HFFc6 (cell line): ENCODE measurements around the gene HIGD1B. TPM values are rescaled to one million over a fixed set of nuclear protein-coding genes. Genes with fewer than 3 reads are reported as not detected.
A peak's percentile ranks its signal among the peaks of the same experiment; 100 is the strongest.

Experiments
- DNase-seq: peaks from one replicate; pipeline ENCODE4 v3.0.0-alpha.2; 2018
- H3K27ac Mint-ChIP-seq: 2 replicates; pipeline ENCODE4 v1.8.0; 2020; ENCODE audit warnings: mild to moderate bottlenecking, mixed read lengths
- H3K27me3 Mint-ChIP-seq: 2 replicates; pipeline ENCODE4 v1.8.0; 2021; ENCODE audit warnings: mild to moderate bottlenecking, moderate library complexity, mixed read lengths; ENCODE audit not compliant: insufficient read depth
- H3K36me3 Mint-ChIP-seq: 2 replicates; pipeline ENCODE4 v1.8.0; 2021; ENCODE audit warnings: low read depth, mixed read lengths
- H3K4me1 Mint-ChIP-seq: 2 replicates; pipeline ENCODE4 v1.8.0; 2020; ENCODE audit warnings: low read depth, mixed read lengths
- H3K4me3 Mint-ChIP-seq: 2 replicates; pipeline ENCODE4 v1.8.0; 2020; ENCODE audit warnings: mild to moderate bottlenecking, moderate library complexity, mixed read lengths
- H3K9me3 Mint-ChIP-seq: 2 replicates; pipeline ENCODE4 v1.8.0; 2020; ENCODE audit warnings: mild to moderate bottlenecking, mixed read lengths
- total RNA-seq, 6 experiments: library from RNA; stranded (reverse); fragmentation: NEBNext Ultra II Directional; extraction: Animal tissue kit (Norgen Biotek cat#: 25700); gene quantifications; 2 replicates in 1 of 6; 3 replicates in 5 of 6; pipeline ENCODE4 v1.2.3, GENCODE V29; 2021
- TF ChIP-seq, protein P1 (sequence below): fragments of 200-600 bp; sonication (generic); IDR thresholded peaks from 2 replicates; pipeline ENCODE4 v1.5.0; 2021; ENCODE audit warnings: antibody characterized with exemption, mild to moderate bottlenecking

HIGD1B gene
- total RNA-seq, 6 experiments from 2014 or later, result not detected

DNA sequence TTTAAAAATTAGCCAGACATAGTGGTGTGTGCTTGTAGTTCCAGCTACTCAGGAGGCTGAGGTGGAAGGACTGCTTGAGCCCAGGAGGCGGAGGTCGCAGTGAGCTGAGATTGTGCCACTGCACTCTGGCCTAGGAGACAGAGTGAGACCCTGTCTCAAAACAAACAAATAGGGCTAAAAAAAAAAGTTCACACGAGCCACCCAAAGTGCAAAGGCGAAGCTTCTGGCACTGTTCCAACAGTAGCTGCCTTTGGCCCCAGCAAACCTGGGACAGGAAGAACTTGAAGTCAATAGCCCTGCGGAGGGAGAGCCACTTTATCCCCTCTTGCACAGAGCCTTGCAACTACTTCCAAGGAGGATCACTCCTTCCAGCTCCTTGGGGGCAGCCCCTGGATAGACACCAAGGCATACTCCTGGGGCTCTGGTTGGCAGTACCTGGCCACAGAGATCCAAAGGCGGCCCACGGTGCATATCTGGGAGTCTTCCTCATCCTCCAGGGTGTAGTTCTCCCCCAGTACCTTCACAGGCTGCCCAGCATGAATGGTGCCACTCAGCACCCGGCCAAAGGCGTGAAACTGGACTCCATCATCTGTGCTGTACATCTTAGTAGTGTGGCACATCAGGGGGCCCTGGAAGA is 14.7 kb downstream of the HIGD1B start:
- TF ChIP-seq, protein P1, sequence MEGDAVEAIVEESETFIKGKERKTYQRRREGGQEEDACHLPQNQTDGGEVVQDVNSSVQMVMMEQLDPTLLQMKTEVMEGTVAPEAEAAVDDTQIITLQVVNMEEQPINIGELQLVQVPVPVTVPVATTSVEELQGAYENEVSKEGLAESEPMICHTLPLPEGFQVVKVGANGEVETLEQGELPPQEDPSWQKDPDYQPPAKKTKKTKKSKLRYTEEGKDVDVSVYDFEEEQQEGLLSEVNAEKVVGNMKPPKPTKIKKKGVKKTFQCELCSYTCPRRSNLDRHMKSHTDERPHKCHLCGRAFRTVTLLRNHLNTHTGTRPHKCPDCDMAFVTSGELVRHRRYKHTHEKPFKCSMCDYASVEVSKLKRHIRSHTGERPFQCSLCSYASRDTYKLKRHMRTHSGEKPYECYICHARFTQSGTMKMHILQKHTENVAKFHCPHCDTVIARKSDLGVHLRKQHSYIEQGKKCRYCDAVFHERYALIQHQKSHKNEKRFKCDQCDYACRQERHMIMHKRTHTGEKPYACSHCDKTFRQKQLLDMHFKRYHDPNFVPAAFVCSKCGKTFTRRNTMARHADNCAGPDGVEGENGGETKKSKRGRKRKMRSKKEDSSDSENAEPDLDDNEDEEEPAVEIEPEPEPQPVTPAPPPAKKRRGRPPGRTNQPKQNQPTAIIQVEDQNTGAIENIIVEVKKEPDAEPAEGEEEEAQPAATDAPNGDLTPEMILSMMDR, result no peak
- H3K27ac Mint-ChIP-seq, result no peak overlapping the region
- no peak overlapping the region for H3K4me3 Mint-ChIP-seq
- H3K27me3 Mint-ChIP-seq, result no peaks in the 10 kb centered on the region; the same call in 1 of the 2 replicates
- H3K4me1 Mint-ChIP-seq, result peaks cover 6% of the 10 kb centered on the region; the same call in 1 of the 2 replicates
- no peak for DNase-seq
- H3K9me3 Mint-ChIP-seq, result no peaks in the 10 kb centered on the region
- H3K36me3 Mint-ChIP-seq, result peaks cover 33% of the 10 kb centered on the region

GRCh38 chr17:44863061-44863918 is 15.6 kb downstream of the HIGD1B start:
- H3K4me3 Mint-ChIP-seq, result no peak overlapping the region
- no peaks in the 10 kb centered on the region for H3K9me3 Mint-ChIP-seq
- TF ChIP-seq, protein P1, result no peak
- DNase-seq, result no peak
- H3K27ac Mint-ChIP-seq, result no peak overlapping the region
- peaks cover 6% of the 10 kb centered on the region; the same call in 1 of the 2 replicates for H3K4me1 Mint-ChIP-seq
- no peaks in the 10 kb centered on the region; the same call in 1 of the 2 replicates for H3K27me3 Mint-ChIP-seq
- H3K36me3 Mint-ChIP-seq, result peaks cover 33% of the 10 kb centered on the region

DNA sequence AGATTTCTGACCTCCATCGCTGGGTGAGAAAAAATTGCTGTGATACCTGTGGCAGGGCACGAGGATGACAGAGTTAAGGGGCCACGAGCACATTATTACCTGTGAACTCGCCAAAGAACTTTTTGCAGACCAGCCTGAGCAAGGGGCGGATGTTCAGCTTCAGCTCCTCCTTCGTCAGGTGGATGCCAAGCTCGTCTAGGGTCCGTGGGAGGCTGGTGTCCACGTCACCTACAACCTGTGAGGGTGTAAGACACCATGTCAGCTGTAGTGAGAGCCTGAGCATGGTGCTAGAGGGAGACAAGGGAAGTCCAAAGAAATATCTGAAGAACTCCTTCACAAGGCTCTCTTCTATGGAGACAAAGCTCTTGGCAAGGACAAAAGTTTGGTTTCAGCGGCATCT is 17.1 kb downstream of the HIGD1B start:
- H3K4me3 Mint-ChIP-seq, result no peak overlapping the region
- DNase-seq, result no peak
- TF ChIP-seq, protein P1, result no peak
- no peaks in the 10 kb centered on the region for H3K9me3 Mint-ChIP-seq
- H3K27ac Mint-ChIP-seq, result no peak overlapping the region
- peaks cover 30% of the 10 kb centered on the region for H3K36me3 Mint-ChIP-seq
- no peaks in the 10 kb centered on the region; the same call in 1 of the 2 replicates for H3K27me3 Mint-ChIP-seq
- peaks cover 6% of the 10 kb centered on the region; the same call in 1 of the 2 replicates for H3K4me1 Mint-ChIP-seq

DNA sequence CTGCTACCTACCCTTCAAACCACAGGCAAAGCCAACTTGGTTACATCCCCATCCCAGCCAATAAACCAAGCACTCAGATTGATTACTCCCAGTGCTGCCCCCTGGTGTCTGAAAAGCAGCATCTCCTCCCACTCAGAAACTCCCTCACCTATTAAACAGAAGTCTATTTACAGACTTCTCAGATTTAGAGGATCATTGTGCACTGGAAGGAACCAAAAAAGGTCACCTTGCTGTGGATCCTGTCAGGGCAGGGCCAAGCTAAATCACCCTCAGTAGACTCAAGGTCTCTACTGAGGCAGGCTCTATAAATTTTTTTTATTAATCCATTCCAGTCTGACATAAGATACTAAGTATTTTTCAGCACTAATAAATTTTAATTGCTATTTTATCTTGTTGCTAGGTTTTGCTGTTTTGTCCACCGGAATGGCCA is 17.6 kb downstream of the HIGD1B start:
- Mint-ChIP-seq H3K4me1 (peaks cover 6% of the 10 kb centered on the region; the same call in 1 of the 2 replicates), H3K36me3 (peaks cover 30% of the 10 kb centered on the region), H3K4me3 (no peak overlapping the region), H3K9me3 (no peaks in the 10 kb centered on the region), H3K27me3 (no peaks in the 10 kb centered on the region; the same call in 1 of the 2 replicates), H3K27ac (peak overlapping the region; percentile 48)
- DNase-seq, result peak; percentile 64
- TF ChIP-seq, protein P1, result peak; percentile 97

GRCh38 chr17:44865931-44866330 is 18.2 kb downstream of the HIGD1B start:
- H3K27me3 Mint-ChIP-seq, result no peaks in the 10 kb centered on the region; the same call in 1 of the 2 replicates
- H3K9me3 Mint-ChIP-seq, result no peaks in the 10 kb centered on the region
- H3K36me3 Mint-ChIP-seq, result peaks cover 30% of the 10 kb centered on the region
- H3K4me1 Mint-ChIP-seq, result peaks cover 6% of the 10 kb centered on the region; the same call in 1 of the 2 replicates
- DNase-seq, result no peak
- TF ChIP-seq, protein P1, result no peak
- no peak overlapping the region for H3K4me3 Mint-ChIP-seq
- H3K27ac Mint-ChIP-seq, result peak overlapping the region; percentile 48
